Transverse colon (tissue), 4 donors: Measurements from ENCODE around the gene ZNF487. TPM values are rescaled to one million over a fixed set of nuclear protein-coding genes. Genes with fewer than 3 reads are reported as not detected.
"Not testable (repeated sequence)": the region's sequence is repeated elsewhere in the genome, so short reads cannot be mapped to it uniquely, and the experiment has no call there.

Experiments used
- DNase-seq: peaks from one replicate; pipeline ENCODE4 v3.0.0-alpha.2; 2019
- H3K27ac ChIP-seq, 4 donors: fragments of 200-600 bp; sonication (generic); 2 replicates each; pipeline ENCODE4 v1.5.1; 2016 to 2018; ENCODE audit warnings: inconsistent platforms in 4 of 4
- H3K27me3 ChIP-seq: fragments of 200-600 bp; sonication (generic); 2 replicates; pipeline ENCODE4 v1.5.1; 2017; ENCODE audit warnings: inconsistent platforms
- H3K36me3 ChIP-seq, 4 donors: fragments of 200-600 bp; sonication (generic); 2 replicates each; pipeline ENCODE4 v1.5.1; 2017 to 2019; ENCODE audit warnings: inconsistent platforms in 4 of 4
- H3K4me1 ChIP-seq, 4 donors: fragments of 200-600 bp; sonication (generic); 2 replicates each; pipeline ENCODE4 v1.5.1; 2017 to 2020; ENCODE audit warnings: inconsistent platforms in 4 of 4
- H3K4me3 ChIP-seq, 4 donors: fragments of 200-600 bp; sonication (generic); 1 replicate in 1 of 4; 2 replicates in 3 of 4; pipeline versions ENCODE4 v1.5.1 to v1.6.1; 2017 to 2019; ENCODE audit warnings: inconsistent platforms in 4 of 4
- H3K9me3 ChIP-seq, 2 donors: fragments of 200-600 bp; sonication (generic); 2 replicates each; pipeline ENCODE4 v1.5.1; 2017 to 2019; ENCODE audit warnings: inconsistent platforms in 2 of 2
- CTCF ChIP-seq, 5 experiments: fragments of 200-600 bp in 3 of 5; fragments of 450-650 bp in 2 of 5; sonication (generic) in 3 of 5; IDR thresholded peaks; 1 replicate in 2 of 5; 2 replicates in 3 of 5; pipeline ENCODE4 v1.5.1; 2016 to 2017; ENCODE audit warnings: antibody characterized with exemption in 5 of 5, inconsistent platforms in 3 of 5, mild to moderate bottlenecking in 2 of 5, moderate library complexity in 1 of 5
- EP300 ChIP-seq: sonication (generic); formaldehyde crosslinking; IDR thresholded peaks from one replicate; pipeline ENCODE4 v1.6.1; 2017; ENCODE audit warnings: antibody characterized with exemption, low read depth
- POLR2A ChIP-seq: fragments of 450-650 bp; IDR thresholded peaks from one replicate; pipeline ENCODE4 v1.6.1; 2016; ENCODE audit warnings: antibody characterized with exemption, mild to moderate bottlenecking, moderate library complexity
- POLR2AphosphoS5 ChIP-seq, 3 donors: sonication (generic); formaldehyde crosslinking; IDR thresholded peaks; one replicate each; pipeline ENCODE4 v1.6.1; 2016; ENCODE audit warnings: antibody characterized with exemption in 3 of 3
- WGBS, 2 donors: methylation state at CpG; one replicate each; pipeline ENCODE4 v1.1.5; 2018; ENCODE audit warnings: low coverage in 1 of 2; 5-methylcytosine and 5-hydroxymethylcytosine counted together
- in situ Hi-C, 4 donors: fragments of 200-750 bp; cut with MboI; loops; one replicate each; pipeline versions ENCODE4 v1.15.0 to v1.15.1; 2017; ENCODE audit warnings: low sequenced_read_pairs in 3 of 4, low pct_ligation_motif_present in 1 of 4, low pct_unique_long_range_greater_than_20kb in 1 of 4
- intact Hi-C: fragments of 100-400 bp; cut with DNase I; formaldehyde crosslinking; loops from one replicate; pipeline ENCODE4 v1.15.1; 2023; ENCODE audit warnings: low total_unique reads
- total RNA-seq, 4 donors: library from RNA; depleted of rRNA; stranded (reverse); fragments of >200 nt; gene quantifications; one replicate each; pipeline ENCODE4 v1.1.0, GENCODE V29; 2016

The ZNF487 gene
- total RNA-seq, 4 donors from 2014 or later, result 6.3 to 15.0 (median 7.9) TPM

- Histone ChIP-seq H3K27ac (peak overlapping the region; percentile 96 to 100 (median 98)), H3K9me3 (no peaks in the 10 kb centered on the region), H3K27me3 (no peaks in the 10 kb centered on the region), H3K4me3 (peak overlapping the region; percentile 47 to 64 (median 54)), H3K36me3 (no peaks in the 10 kb centered on the region), H3K4me1 (peaks cover 8 to 20% (median 15%) of the 10 kb centered on the region in 4 donors)
- intact Hi-C loops, result no loop called here
- peak; percentile 87 for TF ChIP-seq POLR2A
- TF ChIP-seq POLR2AphosphoS5 (IDR thresholded peaks at IDR 0.05), result peak; percentile 64 to 89 (median 79)
- no peak for TF ChIP-seq EP300
- no peak for TF ChIP-seq CTCF (IDR thresholded peaks at IDR 0.05)
- peak; percentile 87 for DNase-seq
- 1% methylated on average over 48 of the region's 63 CpGs; no CpG with 5 or more reads in 1 of the 2 donors for WGBS, 2 donors
- in situ Hi-C loops, result no loop called here
Observed at GRCh38 chr10:43420369-43421200, 16.3 kb upstream of the ZNF487 start.

GRCh38 chr10:43421201-43421507, 15.8 kb upstream of the ZNF487 start:
- 27 to 33% methylated on average over 1 to 4 of the region's 4 CpGs for WGBS, 2 donors
- Histone ChIP-seq H3K36me3 (no peaks in the 10 kb centered on the region), H3K27ac (peak overlapping the region; percentile 96 to 100 (median 98)), H3K4me3 (peak overlapping the region in 3 of 4 donors; percentile 47 to 64 (median 51)), H3K4me1 (peaks cover 8 to 20% (median 15%) of the 10 kb centered on the region in 4 donors), H3K9me3 (no peaks in the 10 kb centered on the region), H3K27me3 (no peaks in the 10 kb centered on the region)
- intact Hi-C loops (no loop called here), in situ Hi-C loops (no loop called here)
- TF ChIP-seq CTCF (IDR thresholded peaks at IDR 0.05) (no peak), POLR2A (no peak), EP300 (no peak)
- DNase-seq, result no peak

GRCh38 chr10:43421519-43421918, 15.4 kb upstream of the ZNF487 start:
- Histone ChIP-seq H3K4me3 (peak overlapping the region in 1 of 4 donors; percentile 64), H3K36me3 (no peaks in the 10 kb centered on the region), H3K27me3 (no peaks in the 10 kb centered on the region), H3K27ac (peak overlapping the region; percentile 96 to 100 (median 98)), H3K9me3 (no peaks in the 10 kb centered on the region), H3K4me1 (peaks cover 8 to 20% (median 15%) of the 10 kb centered on the region in 4 donors)
- 70 to 87% methylated on average over 2 to 6 of the region's 6 CpGs for WGBS, 2 donors
- in situ Hi-C loops, result no loop called here
- intact Hi-C loops, result no loop called here
- no peak for DNase-seq
- TF ChIP-seq EP300, result no peak
- TF ChIP-seq POLR2AphosphoS5 (IDR thresholded peaks at IDR 0.05), result no peak
- TF ChIP-seq POLR2A, result no peak
- TF ChIP-seq CTCF (IDR thresholded peaks at IDR 0.05), result no peak

- Histone ChIP-seq H3K27ac (peak overlapping the region; percentile 96 to 100 (median 98)), H3K4me1 (peaks cover 8 to 20% (median 15%) of the 10 kb centered on the region in 4 donors)
- in situ Hi-C loops, H3K36me3 ChIP-seq, intact Hi-C loops, H3K4me3 ChIP-seq, H3K27me3 ChIP-seq, DNase-seq, H3K9me3 ChIP-seq: not testable (repeated sequence)
- 87 to 89% methylated on average over 4 of the region's 4 CpGs for WGBS, 2 donors
Observed at GRCh38 chr10:43421944-43422343, 15.0 kb upstream of the ZNF487 start.
